RPMI7951 (cell line): ENCODE results near the gene NHLRC2. TPM values are rescaled to one million over a fixed set of nuclear protein-coding genes. Genes with fewer than 3 reads are reported as not detected.

Experiments used
- DNase-seq: peaks from one replicate; pipeline ENCODE4 v3.0.0-alpha.2; 2012; ENCODE audit warnings: low read depth
- total RNA-seq: library from RNA; depleted of rRNA; stranded (reverse); fragments of >200 nt; shearing (Covaris generic); gene quantifications from 2 replicates; pipeline ENCODE4 v1.2.3, GENCODE V29; 2014

The NHLRC2 gene
- total RNA-seq, 1 experiment from 2014 or later, result 12.3 TPM

GRCh38 chr10:113911113-113911512 is 56.7 kb downstream of the NHLRC2 start:
- no peak for DNase-seq

DNA sequence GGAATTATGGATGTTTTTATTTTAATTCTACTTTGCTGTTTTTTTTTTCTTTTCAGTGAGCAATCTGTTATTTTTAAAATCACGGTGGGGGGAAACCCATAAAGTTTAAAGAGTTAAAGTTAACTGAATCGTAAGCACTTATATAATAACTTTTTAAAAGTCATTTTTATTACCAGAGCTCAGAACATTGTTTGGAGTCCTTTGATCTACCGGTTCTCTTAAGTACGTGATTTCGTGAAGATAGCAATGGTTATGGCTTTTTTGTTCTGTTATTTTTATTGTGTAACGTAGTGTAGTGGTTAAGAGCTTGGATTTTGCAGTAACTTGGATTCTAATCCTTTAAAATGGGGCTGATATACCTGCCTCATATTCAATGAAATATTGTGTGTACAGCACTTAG is 57.4 kb downstream of the NHLRC2 start:
- no peak for DNase-seq

- no peak for DNase-seq
These were observed 58.1 kb downstream of the NHLRC2 start for GRCh38 chr10:113912582-113912981.

DNA sequence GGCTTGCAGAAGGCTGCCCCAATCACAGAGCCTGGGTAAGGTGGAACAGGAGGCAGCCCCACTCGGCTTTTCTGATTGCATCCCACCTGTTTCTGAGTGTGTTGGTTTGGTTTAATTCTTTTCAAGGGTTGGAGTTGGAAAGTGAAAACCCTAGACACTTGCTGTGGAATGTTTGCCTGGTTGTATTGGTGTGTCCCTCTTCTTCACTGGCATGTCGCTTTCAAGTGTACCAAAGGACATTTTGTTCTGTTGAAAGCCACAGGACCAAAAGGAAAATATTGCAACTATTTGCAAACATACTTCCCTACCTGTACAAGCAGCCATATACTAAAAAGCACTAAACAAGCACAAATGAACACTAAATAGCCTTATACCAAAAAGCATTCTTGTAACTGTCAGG is 60.5 kb downstream of the NHLRC2 start:
- no peak for DNase-seq

GRCh38 chr10:113915540-113915939 is 61.1 kb downstream of the NHLRC2 start:
- no peak for DNase-seq

GRCh38 chr10:113916053-113916452 is 61.6 kb downstream of the NHLRC2 start:
- DNase-seq, result no peak

- no peak for DNase-seq
These were observed 63.2 kb downstream of the NHLRC2 start for GRCh38 chr10:113917636-113918035.

- DNase-seq, result no peak
These were observed 65.7 kb downstream of the NHLRC2 start for GRCh38 chr10:113920114-113920513.

DNA sequence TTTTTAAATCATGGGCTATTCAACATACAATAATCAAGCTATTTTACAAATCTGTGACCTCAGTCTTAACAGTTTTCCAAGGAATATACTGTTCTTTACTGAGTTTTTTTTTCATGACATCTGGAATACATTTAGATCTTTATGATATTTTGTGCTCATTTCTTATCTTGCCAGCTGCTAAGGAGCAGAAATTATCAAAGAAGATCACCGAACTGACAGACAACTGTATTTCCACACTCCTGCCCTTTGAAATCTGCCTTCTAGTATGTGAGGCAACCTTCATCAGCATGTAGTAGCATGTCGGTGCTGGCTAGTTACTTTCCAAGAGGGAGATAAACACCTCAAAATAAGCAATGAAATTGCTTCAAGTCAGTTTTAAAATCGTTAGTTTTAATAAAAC is 66.4 kb downstream of the NHLRC2 start:
- DNase-seq, result no peak

- DNase-seq, result no peak
These were observed 67.3 kb downstream of the NHLRC2 start for GRCh38 chr10:113921561-113922370.

DNA sequence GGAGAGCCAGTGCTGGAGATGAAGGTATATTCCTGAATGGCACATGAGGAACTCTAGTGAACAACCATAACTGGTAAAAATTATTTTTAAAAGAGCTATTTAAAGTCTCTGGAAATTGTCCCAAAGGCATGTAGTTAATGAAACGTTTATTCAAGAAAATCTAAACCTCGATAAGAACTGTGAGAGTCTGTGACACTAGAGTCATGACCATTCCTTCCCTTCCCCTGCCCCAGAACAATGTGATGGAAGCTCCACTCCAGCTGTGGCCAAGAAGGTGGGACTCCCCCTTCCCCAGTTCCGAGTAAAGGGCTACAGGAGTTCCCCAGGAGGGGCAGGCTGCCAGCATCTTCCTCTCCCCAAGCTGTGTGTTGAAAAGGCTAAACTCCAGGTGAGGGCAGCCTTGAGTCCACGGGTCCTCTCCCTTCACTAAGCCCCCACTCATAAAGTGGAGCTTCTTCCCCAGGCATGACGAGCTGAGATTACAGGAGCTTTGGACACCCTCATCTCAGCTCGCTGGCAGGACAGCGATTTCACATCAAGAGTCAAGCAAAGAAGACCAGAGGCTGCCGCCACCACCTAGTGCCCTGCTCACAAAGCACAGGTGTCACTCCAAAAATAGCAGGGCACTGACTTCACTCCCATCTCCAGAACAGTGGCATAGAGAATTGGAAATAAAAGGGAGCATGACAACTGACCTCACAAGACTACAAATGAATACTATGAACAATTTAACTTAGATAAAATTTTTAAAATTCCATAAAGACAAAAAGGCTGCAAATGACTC is 68.5 kb downstream of the NHLRC2 start:
- DNase-seq, result no peak

DNA sequence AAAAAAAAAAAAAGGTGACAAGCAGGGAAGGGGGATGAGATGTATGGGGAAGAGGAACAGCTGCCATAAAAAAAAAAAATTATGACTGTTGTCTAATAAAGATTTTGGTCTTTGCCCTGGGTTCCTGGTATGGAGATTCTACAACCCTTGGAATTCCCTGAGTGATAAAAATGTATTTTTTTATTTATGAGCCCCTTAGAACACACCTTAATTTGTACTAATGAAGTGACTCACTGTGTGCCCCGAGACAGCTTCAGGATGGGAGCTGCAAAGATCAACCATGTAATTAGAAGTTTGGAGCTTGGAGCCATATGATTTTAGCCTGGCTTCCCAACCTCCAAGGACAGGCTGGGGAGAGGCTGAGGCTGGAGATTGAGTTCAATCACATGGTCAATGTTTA is 69.7 kb downstream of the NHLRC2 start:
- DNase-seq, result no peak

DNA sequence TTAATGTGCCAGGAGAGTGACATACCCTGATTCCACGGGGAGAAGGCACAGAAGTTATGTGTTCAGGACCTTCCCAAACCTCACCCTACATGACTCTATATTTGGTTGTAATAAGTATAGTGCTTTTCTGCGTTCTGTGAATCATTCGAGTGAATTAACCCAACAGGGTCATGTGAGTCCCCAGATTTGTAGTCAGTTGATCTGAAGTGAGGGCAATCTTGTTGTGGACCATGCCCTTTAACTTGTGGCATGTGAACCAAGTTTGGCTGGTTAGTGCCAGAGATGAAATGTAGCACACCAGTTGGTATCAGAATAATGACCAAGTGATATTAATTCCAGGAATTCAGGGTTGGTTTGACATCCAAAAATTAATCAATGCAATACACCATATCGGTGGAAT is 70.2 kb downstream of the NHLRC2 start:
- DNase-seq, result no peak

GRCh38 chr10:113927440-113927839 is 73.0 kb downstream of the NHLRC2 start:
- no peak for DNase-seq

GRCh38 chr10:113928830-113929229 is 74.4 kb downstream of the NHLRC2 start:
- no peak for DNase-seq

DNA sequence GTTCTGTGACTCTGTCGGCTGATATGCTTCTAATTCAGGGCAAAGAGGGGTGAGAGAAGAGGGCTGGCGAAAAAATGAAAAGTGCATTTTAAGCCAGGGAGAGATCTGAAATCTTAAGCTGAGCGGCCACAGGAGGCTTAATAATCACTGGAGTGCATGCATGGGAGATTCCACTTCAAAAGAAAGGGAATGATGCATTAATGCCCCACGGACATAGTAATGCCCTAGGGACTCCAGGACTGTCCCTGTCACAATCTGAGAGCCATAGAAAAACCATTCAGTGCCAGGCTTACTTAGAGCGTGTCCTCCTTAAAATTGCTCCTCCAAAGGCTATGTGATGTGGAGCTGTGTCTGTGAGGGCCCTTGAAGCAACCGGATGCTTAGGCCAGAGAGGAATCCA is 75.1 kb downstream of the NHLRC2 start:
- DNase-seq, result no peak

GRCh38 chr10:113930482-113931057 is 76.1 kb downstream of the NHLRC2 start:
- no peak for DNase-seq

GRCh38 chr10:113932854-113933253 is 78.4 kb downstream of the NHLRC2 start:
- DNase-seq, result no peak

- DNase-seq, result no peak
These were observed 79.6 kb downstream of the NHLRC2 start for GRCh38 chr10:113933894-113934532.

- no peak for DNase-seq
These were observed 82.8 kb downstream of the NHLRC2 start for GRCh38 chr10:113937258-113937657.

GRCh38 chr10:113937756-113938155 is 83.3 kb downstream of the NHLRC2 start:
- no peak for DNase-seq

- DNase-seq, result no peak
These were observed 84.9 kb downstream of the NHLRC2 start for GRCh38 chr10:113939212-113939860.
